ENCODE data around the gene ANKS6.

The ANKS6 gene

DNA sequence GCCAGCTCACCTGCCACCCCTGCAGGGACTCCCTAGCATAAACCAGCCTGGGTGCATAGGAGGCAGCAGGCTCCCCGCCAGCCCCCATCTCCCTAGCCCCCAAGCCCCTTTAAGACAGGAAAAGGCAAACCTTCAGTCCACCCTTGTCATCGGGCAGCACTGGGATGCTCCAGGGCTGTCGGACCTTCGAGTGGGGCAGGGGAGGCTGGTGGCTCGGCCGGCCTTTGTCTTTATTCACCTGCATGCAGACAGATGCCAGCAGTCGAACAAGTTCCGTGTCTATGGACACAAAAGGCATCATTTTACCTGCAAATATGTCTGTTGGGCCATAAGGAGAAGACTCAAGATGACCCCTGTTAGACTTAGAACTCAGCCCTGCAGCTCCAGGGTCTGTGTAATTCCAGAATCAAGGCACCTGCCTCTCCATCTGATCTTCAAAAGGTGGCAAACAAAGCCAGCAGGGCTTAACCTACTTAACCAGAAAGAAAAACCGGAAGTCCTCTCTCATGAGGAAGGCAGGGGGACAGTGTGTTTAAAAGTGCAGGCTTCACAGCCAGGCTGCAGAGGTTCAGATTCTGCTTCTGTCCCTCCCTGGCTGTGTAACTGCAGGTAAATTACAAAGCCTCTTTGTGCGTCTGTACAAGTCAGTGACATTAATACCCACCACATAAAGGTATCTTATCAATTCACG, 16.2 kb downstream of the ANKS6 start:
- DNase-seq (ENCODE audit: low spot score in 2 of 2) = no peak
- H3K27me3 ChIP-seq (ENCODE audit: low read depth) = no peaks in the 10 kb centered on the region
- in situ Hi-C loops (cut with MboI; ENCODE audit: low sequenced_read_pairs) = no loop called here

GRCh38 chr9:98778711-98779530, 17.4 kb downstream of the ANKS6 start:
- DNase-seq (ENCODE audit: low spot score in 2 of 2) = no peak
- Histone ChIP-seq H3K36me3 (replicated peaks) (peaks cover 4% of the 10 kb centered on the region), H3K4me3 (no peak overlapping the region), H3K27me3 (ENCODE audit: low read depth) (no peaks in the 10 kb centered on the region), H3K4me1 (no peaks in the 10 kb centered on the region), H3K9me3 (no peaks in the 10 kb centered on the region)
- in situ Hi-C loops (cut with MboI; ENCODE audit: low sequenced_read_pairs) = no loop called here

More for the DNA sequence above, 16.2 kb downstream of the ANKS6 start:
- peaks cover 4% of the 10 kb centered on the region for H3K36me3 ChIP-seq (replicated peaks)
- H3K4me3 ChIP-seq = no peak overlapping the region
- H3K9me3 ChIP-seq = no peaks in the 10 kb centered on the region
- H3K4me1 ChIP-seq = no peaks in the 10 kb centered on the region

GRCh38 chr9:98778251-98778650, 18.1 kb downstream of the ANKS6 start:
- H3K27me3 ChIP-seq (ENCODE audit: low read depth) = no peaks in the 10 kb centered on the region
- peaks cover 7% of the 10 kb centered on the region for H3K36me3 ChIP-seq (replicated peaks)
- no peaks in the 10 kb centered on the region for H3K4me1 ChIP-seq
- no peaks in the 10 kb centered on the region for H3K9me3 ChIP-seq
- no peak overlapping the region for H3K4me3 ChIP-seq
- in situ Hi-C loops (cut with MboI; ENCODE audit: low sequenced_read_pairs) = no loop called here
- DNase-seq (ENCODE audit: low spot score in 2 of 2) = no peak

- in situ Hi-C loops (cut with MboI; ENCODE audit: low sequenced_read_pairs) = no loop called here
- Histone ChIP-seq H3K4me3 (no peak overlapping the region), H3K9me3 (no peaks in the 10 kb centered on the region), H3K36me3 (replicated peaks) (peaks cover 12% of the 10 kb centered on the region), H3K27me3 (ENCODE audit: low read depth) (no peaks in the 10 kb centered on the region), H3K4me1 (no peaks in the 10 kb centered on the region)
- no peak for DNase-seq (ENCODE audit: low spot score in 2 of 2)
These were observed 18.7 kb downstream of the ANKS6 start for GRCh38 chr9:98777618-98778017.

DNA sequence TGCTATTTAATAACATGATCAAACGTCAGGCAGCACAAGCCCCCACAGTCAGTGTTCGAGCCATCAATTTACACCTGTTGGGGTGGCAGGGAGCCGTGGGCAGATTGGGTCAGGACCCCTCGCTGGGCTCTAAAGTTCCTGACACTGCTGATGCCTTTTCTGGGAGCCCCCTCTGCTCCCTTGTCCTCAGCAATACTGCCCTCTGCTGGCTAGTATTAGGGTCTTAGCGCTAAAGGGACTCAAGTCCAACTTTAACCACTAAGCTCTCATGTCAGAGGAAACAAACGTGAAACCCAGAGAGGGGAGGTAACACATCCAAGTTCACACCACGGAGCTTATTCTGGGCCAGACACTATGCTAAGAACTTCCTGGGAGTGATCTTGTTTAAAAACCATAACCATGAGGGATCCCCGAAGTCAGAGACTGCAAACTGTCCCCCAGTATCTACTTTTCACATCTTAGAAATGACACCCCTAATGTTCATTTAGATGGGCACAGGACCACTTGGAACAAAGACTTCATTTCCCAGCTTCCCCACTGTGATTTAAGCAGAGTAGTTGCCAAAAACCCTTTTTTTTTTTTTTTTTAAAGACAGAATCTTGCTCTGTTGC, 20.4 kb downstream of the ANKS6 start:
- DNase-seq (ENCODE audit: low spot score in 2 of 2) = peak; percentile 14 to 74
- Histone ChIP-seq H3K4me3 (no peak overlapping the region), H3K9me3 (no peaks in the 10 kb centered on the region), H3K4me1 (no peaks in the 10 kb centered on the region), H3K27me3 (ENCODE audit: low read depth) (no peaks in the 10 kb centered on the region), H3K36me3 (replicated peaks) (peaks cover 25% of the 10 kb centered on the region)
- in situ Hi-C loops (cut with MboI; ENCODE audit: low sequenced_read_pairs) = no loop called here

DNA sequence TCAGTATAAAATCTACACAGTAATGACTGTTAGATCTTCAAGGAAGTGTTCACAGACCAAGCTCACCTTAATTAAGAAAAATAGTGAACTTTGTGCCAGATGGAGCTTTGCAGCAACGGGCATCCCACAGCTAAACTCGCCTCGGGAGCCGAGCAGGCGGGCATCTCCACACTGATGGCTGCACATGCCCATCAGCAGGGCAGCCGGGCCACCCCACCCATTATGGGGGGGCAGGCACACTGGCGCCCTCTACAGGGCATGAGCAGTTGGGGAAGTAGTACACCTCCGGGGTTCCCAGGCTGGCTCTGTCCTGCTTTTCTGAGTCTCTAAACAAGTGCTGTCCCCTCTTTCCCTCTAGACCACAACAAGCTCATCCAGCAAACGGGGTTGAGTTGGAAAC, 21.6 kb downstream of the ANKS6 start:
- DNase-seq (ENCODE audit: low spot score in 2 of 2) = peak in 1 of 2 experiments; percentile 28
- no peaks in the 10 kb centered on the region for H3K4me1 ChIP-seq
- peaks cover 28% of the 10 kb centered on the region for H3K36me3 ChIP-seq (replicated peaks)
- H3K27me3 ChIP-seq (ENCODE audit: low read depth) = no peaks in the 10 kb centered on the region
- no peak overlapping the region for H3K4me3 ChIP-seq
- no peaks in the 10 kb centered on the region for H3K9me3 ChIP-seq
- in situ Hi-C loops (cut with MboI; ENCODE audit: low sequenced_read_pairs) = loop anchor here (5.0 kb wide), 1 partner anchor 457 kb away; no protein-coding TSS in a partner anchor

GRCh38 chr9:98773721-98774120, 22.6 kb downstream of the ANKS6 start:
- no peaks in the 10 kb centered on the region for H3K4me1 ChIP-seq
- no peaks in the 10 kb centered on the region for H3K9me3 ChIP-seq
- no peak overlapping the region for H3K4me3 ChIP-seq
- H3K36me3 ChIP-seq (replicated peaks) = peaks cover 28% of the 10 kb centered on the region
- no peak for DNase-seq (ENCODE audit: low spot score in 2 of 2)
- in situ Hi-C loops (cut with MboI; ENCODE audit: low sequenced_read_pairs) = loop anchor here (5.0 kb wide), 1 partner anchor 456 kb away; no protein-coding TSS in a partner anchor
- no peaks in the 10 kb centered on the region for H3K27me3 ChIP-seq (ENCODE audit: low read depth)

GRCh38 chr9:98772364-98773155, 23.8 kb downstream of the ANKS6 start:
- no peak for DNase-seq (ENCODE audit: low spot score in 2 of 2)
- Histone ChIP-seq H3K36me3 (replicated peaks) (peaks cover 28% of the 10 kb centered on the region), H3K9me3 (no peaks in the 10 kb centered on the region), H3K4me1 (no peaks in the 10 kb centered on the region), H3K4me3 (no peak overlapping the region), H3K27me3 (ENCODE audit: low read depth) (no peaks in the 10 kb centered on the region)
- in situ Hi-C loops (cut with MboI; ENCODE audit: low sequenced_read_pairs) = loop anchor here (5.0 kb wide), 1 partner anchor 455 kb away; no protein-coding TSS in a partner anchor

DNA sequence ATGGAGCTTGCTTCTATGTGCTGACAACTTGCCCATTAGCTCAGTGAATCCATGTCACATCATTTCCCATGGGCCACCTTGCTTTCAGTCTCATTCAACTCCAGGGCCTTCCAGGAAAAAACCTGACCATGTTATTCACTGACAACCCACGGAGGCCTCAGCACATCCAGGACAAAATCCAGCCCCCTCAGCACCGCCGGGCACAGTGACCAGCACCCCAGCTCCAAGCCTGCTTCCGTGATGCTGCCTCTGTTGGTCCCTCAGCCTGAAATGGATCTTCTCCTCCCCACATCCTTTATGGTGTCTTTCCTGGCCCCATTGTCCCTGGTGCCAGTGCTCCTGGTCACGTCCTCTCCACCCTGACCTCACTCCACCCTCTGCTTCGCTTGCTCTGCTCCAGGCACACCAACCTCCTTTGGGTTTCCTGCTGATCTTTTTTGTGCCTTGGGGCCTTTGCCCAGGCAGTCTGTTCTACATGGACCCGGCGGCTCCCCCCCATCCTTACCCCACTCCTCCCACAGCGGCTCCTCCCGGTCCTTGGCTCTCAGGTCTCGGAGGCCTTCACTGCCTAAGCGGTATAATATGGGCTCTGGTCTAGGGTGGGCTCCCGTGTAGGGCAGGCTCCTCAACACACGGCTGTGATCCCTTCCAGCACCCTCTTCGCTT, 25.0 kb downstream of the ANKS6 start:
- H3K4me3 ChIP-seq = no peak overlapping the region
- DNase-seq (ENCODE audit: low spot score in 2 of 2) = no peak
- in situ Hi-C loops (cut with MboI; ENCODE audit: low sequenced_read_pairs) = loop anchor here (5.0 kb wide), 1 partner anchor 454 kb away; no protein-coding TSS in a partner anchor
- H3K9me3 ChIP-seq = no peaks in the 10 kb centered on the region
- H3K36me3 ChIP-seq (replicated peaks) = peaks cover 30% of the 10 kb centered on the region
- no peaks in the 10 kb centered on the region for H3K27me3 ChIP-seq (ENCODE audit: low read depth)
- no peaks in the 10 kb centered on the region for H3K4me1 ChIP-seq

- Histone ChIP-seq H3K4me3 (no peak overlapping the region), H3K36me3 (replicated peaks) (peaks cover 33% of the 10 kb centered on the region), H3K27me3 (ENCODE audit: low read depth) (no peaks in the 10 kb centered on the region), H3K9me3 (no peaks in the 10 kb centered on the region), H3K4me1 (no peaks in the 10 kb centered on the region)
- in situ Hi-C loops (cut with MboI; ENCODE audit: low sequenced_read_pairs) = loop anchor here (5.0 kb wide), 1 partner anchor 453 kb away; no protein-coding TSS in a partner anchor
- DNase-seq (ENCODE audit: low spot score in 2 of 2) = no peak
These were observed 25.6 kb downstream of the ANKS6 start for GRCh38 chr9:98770717-98771116.

- H3K9me3 ChIP-seq = no peaks in the 10 kb centered on the region
- no peak for DNase-seq (ENCODE audit: low spot score in 2 of 2)
- in situ Hi-C loops (cut with MboI; ENCODE audit: low sequenced_read_pairs) = no loop called here
- no peaks in the 10 kb centered on the region for H3K4me1 ChIP-seq
- H3K36me3 ChIP-seq (replicated peaks) = peaks cover 28% of the 10 kb centered on the region
- H3K27me3 ChIP-seq (ENCODE audit: low read depth) = no peaks in the 10 kb centered on the region
- no peak overlapping the region for H3K4me3 ChIP-seq
These were observed 28.0 kb downstream of the ANKS6 start for GRCh38 chr9:98768344-98768743.

- no peaks in the 10 kb centered on the region for H3K9me3 ChIP-seq
- DNase-seq (ENCODE audit: low spot score in 2 of 2) = no peak
- no peaks in the 10 kb centered on the region for H3K4me1 ChIP-seq
- H3K4me3 ChIP-seq = no peak overlapping the region
- in situ Hi-C loops (cut with MboI; ENCODE audit: low sequenced_read_pairs) = no loop called here
- H3K36me3 ChIP-seq (replicated peaks) = peaks cover 24% of the 10 kb centered on the region
- no peaks in the 10 kb centered on the region for H3K27me3 ChIP-seq (ENCODE audit: low read depth)
These were observed 28.4 kb downstream of the ANKS6 start for GRCh38 chr9:98767915-98768314.

GRCh38 chr9:98767196-98767595, 29.2 kb downstream of the ANKS6 start:
- in situ Hi-C loops (cut with MboI; ENCODE audit: low sequenced_read_pairs) = no loop called here
- Histone ChIP-seq H3K9me3 (no peaks in the 10 kb centered on the region), H3K27me3 (ENCODE audit: low read depth) (no peaks in the 10 kb centered on the region), H3K36me3 (replicated peaks) (peaks cover 16% of the 10 kb centered on the region), H3K4me3 (no peak overlapping the region), H3K4me1 (no peaks in the 10 kb centered on the region)
- no peak for DNase-seq (ENCODE audit: low spot score in 2 of 2)
